Coronary artery (tissue), 2 donors: Measurements from ENCODE around the gene LRRC8D.

Source experiments
- DNase-seq: peaks from one replicate; pipeline ENCODE4 v3.0.0-alpha.2; 2017; ENCODE audit warnings: low spot score
- H3K27ac ChIP-seq, 2 donors: fragments of 200-600 bp; sonication (generic); one replicate each; pipeline ENCODE4 v1.5.1; 2016 to 2019
- H3K4me3 ChIP-seq: fragments of 200-600 bp; sonication (generic); 2 replicates; pipeline ENCODE4 v1.5.1; 2016; ENCODE audit warnings: mild to moderate bottlenecking, moderate library complexity
- CTCF ChIP-seq: fragments of 200-600 bp; sonication (generic); IDR thresholded peaks from one replicate; pipeline ENCODE4 v1.5.1; 2019; ENCODE audit warnings: antibody characterized with exemption

LRRC8D gene

GRCh38 chr1:89953929-89954328 lies 133.1 kb downstream of the LRRC8D start:
- no peak overlapping the region for H3K27ac ChIP-seq
- no peak for TF ChIP-seq CTCF
- DNase-seq: no peak
- no peak overlapping the region for H3K4me3 ChIP-seq

GRCh38 chr1:89954401-89954800 lies 133.6 kb downstream of the LRRC8D start:
- DNase-seq: no peak
- H3K4me3 ChIP-seq: no peak overlapping the region
- H3K27ac ChIP-seq: no peak overlapping the region
- no peak for TF ChIP-seq CTCF

- Histone ChIP-seq H3K4me3 (no peak overlapping the region), H3K27ac (no peak overlapping the region)
- no peak for DNase-seq
- no peak for TF ChIP-seq CTCF
Measured at GRCh38 chr1:89955311-89956205, 134.7 kb downstream of the LRRC8D start.

- no peak for TF ChIP-seq CTCF
- Histone ChIP-seq H3K4me3 (no peak overlapping the region), H3K27ac (no peak overlapping the region)
- no peak for DNase-seq
Measured at GRCh38 chr1:89957107-89957506, 136.3 kb downstream of the LRRC8D start.

GRCh38 chr1:89958851-89959654 lies 138.2 kb downstream of the LRRC8D start:
- DNase-seq: no peak
- no peak overlapping the region for H3K4me3 ChIP-seq
- TF ChIP-seq CTCF: no peak
- no peak overlapping the region for H3K27ac ChIP-seq

GRCh38 chr1:89959719-89960118 lies 138.9 kb downstream of the LRRC8D start:
- no peak overlapping the region for H3K27ac ChIP-seq
- no peak for TF ChIP-seq CTCF
- DNase-seq: no peak
- no peak overlapping the region for H3K4me3 ChIP-seq
